A204.1 (cell line): Measurements from ENCODE around the gene PRKACA.
"Not testable (repeated sequence)": the region's sequence is repeated elsewhere in the genome, so short reads cannot be mapped to it uniquely, and the experiment has no call there.

Experiments used
- FAIRE-seq: peaks from 2 replicates; lab custom pipeline; 2012; peaks lifted over from hg19 to GRCh38; lab: Jason Lieb, UNC

The PRKACA gene

DNA sequence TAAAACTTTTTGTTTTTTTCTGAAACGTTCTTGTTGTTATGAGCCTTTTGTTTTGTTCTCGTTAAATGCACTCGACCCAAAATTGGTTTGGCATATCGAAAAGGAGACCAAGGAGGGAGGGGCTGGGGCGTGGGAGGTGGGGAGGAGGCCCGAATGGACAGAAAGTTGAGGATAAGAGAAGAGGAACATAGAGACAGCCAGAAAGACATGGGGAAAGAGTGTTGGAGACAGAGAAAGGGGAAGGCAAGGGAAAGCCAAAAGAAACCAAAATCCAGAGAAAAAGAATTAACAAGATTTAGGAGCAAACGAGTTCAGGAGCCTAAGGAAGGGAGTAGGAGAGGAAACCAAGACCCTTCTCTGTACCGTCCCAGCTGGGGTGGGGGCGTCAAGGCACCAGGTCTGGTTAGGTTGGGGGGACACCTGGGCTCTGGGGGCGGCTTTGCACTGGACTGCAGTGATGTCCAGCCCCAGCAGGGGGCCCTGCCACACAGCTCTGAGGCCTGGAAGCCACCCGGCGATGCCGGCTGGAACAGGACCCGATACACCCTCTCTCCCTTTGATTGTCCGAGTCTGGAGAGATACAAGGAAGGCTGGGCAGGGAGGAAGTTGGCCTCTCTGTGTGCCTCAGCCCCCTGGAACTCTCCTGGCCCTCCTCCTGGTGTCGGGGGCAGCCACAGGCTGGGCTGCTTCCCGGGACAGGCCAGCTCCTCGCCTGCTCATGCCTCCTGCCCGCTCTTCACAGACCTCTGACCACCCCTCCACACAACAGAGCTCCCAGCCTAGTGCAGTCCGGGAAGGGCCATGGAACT is 30.4 kb upstream of the PRKACA start:
- FAIRE-seq, result no peak

DNA sequence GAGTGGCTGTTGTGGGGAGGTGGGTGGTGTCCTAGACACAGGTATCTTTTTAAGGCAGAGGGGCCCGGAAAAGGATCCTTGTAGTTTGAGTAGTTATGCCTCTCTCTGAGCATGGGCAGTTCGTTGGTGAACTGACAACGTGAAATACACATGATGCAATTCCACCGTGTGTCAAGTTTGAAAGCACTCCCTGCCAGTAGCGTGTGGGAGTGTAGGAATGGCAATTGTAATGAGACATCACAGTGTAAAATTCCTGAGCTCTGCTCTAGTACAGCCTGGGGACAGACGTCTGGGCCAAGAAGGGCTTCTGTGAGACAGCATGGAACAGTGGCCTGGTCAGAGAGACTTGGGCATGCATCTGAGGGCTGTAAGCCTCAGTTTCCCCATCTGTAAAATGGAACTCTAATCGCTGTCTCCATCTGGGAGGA is 29.2 kb upstream of the PRKACA start:
- no peak for FAIRE-seq

DNA sequence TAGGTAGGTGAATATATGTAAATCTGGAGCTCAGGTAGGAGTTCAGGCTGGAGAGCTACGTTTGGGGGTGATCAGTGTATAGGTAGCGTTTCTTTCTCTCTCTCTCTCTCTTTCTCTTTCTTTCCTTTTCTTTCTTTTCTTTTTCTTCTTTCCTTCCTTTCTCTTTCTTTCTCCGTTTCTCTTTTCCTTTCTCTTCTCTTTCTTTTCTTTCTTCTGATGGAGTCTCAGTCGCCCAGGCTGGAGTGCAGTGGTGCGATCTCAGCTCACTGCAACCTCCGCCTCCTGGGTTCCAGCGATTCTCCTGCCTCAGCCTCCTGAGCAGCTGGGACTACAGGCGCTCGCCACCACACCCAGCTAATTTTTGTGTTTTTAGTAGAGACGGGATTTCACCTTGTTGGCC is 28.6 kb upstream of the PRKACA start:
- FAIRE-seq, result not testable (repeated sequence)

DNA sequence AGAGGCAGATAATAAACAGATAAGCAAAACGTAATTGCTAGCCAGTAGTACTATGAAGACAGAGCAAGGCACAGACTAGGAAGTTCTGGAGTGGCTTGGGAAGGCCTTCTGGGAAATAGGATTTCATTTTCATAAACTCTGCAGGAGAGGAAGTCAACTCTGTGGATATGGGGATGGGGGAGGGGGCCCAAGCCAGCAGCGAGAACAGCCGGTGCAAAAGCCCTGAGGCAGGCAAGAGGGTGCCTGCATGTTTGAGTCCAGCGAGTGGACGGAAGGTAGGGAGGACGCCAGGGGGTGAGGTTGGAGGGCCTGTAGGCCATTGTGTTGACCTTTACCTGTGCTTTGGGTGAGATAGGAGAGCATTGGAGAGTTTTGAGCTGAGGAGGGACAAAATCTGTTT is 27.8 kb upstream of the PRKACA start:
- FAIRE-seq, result no peak

DNA sequence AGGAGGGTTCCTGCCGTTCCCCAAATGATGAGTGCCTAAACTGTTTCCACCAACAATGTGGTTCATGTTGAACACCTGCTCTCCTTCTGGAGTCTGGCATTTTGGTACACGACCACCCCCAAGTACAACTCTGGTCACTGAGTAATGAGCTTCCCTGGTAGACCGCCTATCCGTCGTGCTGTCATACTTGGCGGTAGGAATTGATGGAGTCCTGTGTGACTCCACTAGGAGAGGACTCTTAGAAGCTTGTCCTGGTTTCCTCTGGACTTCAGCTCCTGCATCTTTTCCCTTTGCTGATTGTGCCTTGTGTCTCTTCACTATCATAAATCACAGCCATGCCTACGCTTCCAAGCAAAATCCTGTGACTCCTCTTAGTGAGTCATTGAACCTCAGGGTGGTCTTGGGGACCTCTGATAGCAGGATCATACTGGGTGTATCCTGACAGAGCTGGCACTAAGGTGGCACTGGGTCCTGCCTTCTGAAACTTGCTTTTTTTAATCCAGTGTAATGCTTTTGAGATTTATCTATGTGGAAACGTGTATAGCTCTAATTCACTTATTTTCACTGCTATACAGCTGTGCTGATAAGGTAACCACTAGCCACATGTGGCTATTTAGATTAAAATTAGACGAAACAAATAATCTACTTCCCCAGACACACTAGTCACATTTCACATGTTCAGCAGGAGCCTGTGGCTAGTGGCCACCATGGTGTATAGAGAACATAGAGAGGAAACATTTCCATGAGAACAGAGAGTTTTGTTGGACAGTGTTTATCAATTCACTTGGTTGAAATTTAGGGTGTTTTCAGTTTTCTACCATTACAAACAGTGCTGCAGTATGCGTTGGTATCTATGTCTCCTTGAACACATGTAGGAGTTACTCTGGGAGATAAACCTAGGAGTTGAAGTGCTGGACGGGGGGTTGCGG is 25.0 kb upstream of the PRKACA start:
- FAIRE-seq, result no peak

DNA sequence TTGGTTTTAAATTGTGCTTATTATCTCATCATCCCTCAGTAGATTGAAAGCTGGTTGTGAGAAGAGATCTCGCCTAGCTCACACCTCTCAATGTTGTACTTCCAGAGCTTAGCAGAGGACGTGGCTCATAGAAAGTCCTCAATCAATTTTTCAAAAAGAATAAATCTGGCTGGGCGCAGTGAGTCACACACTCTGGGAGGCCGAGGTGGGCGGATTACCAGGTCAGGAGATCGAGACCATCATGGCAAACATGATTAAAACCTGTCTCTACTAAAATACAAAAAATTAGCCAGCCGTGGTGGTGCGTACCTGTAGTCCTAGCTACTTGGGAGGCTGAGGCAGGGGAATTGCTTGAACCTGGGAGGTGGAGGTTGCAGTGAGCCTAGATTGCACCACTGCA is 23.5 kb upstream of the PRKACA start:
- no peak for FAIRE-seq

DNA sequence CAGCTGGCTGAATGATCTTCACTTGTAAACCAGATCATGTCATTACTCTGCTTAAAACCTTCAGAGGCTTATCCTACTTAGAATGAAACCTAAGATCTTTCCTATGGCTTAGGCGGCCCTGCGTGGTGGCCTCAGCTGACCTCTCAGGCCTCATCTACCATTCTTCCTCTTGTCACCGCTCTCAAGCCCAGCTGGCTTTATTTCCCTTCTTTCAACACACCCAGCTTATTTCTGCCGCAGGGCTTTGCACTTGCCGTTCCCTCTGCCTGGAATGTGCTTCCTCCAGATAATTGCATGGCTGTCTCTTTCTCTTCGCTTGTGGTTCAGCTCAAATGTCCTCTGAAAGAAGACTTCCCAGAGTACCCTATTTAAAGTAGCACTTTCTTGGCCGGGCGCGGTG is 22.4 kb upstream of the PRKACA start:
- FAIRE-seq, result no peak

DNA sequence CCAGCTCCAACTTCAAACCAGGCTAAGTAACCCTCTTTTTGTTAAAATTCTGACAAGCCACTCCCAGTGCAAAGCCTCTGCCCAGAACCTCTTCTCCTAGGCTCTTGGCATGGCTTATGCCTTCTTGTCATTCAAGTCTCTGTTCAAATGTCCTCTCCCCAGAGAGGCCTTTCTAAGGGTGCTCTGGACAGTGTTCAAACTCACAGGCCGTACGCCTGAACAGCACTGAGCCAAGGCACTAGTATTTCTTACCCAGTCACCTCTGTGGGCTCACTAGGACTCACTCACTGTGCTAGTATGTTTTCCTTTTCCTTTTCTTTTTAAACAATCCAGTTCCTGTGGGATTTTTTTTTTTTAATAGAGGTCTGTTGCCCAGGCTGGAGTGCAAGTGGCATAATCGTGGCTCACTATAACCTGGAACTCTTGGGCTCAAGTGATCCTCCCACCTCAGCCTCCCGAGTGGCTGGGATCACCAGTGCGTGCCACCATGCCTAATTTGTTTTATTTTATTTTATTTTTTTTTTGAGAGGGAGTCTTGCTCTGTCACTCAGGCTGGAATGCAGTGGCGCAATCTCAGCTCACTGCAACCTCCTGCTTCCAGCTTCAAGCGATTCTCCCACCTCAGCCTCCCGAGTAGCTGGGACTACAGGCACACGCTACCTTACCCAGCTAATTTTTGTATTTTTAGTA is 21.2 kb upstream of the PRKACA start:
- no peak for FAIRE-seq

DNA sequence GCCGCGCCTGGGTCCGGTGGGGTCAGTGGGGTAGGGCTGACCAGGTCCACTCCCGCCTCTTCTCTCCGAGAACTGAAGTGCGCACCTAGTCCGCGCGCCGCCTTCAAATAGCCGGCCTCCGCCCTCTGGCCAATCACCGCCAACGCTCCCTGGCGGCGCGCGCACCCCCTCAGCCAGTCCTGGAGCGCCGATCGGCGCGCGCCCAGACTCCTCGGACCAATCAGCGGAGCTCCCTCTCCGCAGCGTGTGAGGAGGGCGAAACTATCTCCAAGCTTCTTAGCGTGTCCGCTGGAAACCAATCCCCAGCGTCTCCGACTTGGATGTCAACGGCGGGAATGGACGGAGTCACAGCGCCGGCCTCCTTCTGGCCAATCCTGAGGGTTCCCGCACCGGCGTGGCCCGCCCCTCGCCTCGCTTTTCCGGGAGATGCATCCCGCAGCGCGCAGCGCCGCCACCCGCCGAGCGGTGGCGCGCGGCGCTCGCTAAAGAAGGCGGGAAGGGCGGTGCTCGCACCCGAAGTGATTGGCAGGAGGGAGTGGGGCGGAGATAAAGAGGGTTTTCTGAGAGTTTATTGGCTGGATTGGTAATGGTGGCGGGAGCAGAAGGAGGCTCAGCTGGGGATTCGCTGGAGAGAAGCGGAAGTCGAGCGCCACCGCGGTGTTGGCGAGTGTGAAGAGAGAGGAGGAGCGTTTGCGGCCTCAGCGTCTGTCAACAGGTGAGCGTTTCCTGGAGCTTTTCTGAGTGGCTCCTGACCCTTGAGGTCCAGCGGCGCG is 19.1 kb upstream of the PRKACA start, which contains the start of gene ASF1B:
Gene ASF1B, minus strand, starts transcription at position 81 of the 773 bp plus-strand sequence. CDS start 133 bp downstream, outside the sequence.
- peak; percentile 98 for FAIRE-seq

DNA sequence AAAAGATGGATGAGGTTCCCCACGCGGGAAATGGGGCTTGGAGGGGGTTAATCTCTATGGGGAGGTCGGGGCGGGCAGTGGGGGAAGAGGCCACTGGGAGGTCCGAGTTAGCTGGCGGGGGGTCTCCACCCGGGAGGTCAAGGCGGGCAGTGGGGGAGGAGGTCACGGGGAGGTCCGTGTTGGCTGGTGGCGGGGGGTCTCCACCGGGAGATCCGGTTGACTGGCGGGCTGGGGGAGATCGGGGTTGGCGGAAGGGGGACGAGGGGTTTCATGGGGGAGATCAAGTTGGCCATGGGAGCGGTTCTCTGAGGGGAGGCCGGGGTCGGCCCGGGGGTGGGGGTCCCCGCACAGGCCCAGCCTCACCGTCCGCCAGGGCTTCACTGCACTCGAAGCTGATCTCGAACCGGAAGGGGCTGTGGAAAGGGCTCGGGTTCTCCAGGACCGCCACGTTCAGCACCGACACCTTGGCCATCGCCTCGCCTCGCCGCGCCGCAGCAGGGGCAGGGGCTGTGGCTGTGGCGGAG is 18.5 kb upstream of the PRKACA start:
- no peak for FAIRE-seq

DNA sequence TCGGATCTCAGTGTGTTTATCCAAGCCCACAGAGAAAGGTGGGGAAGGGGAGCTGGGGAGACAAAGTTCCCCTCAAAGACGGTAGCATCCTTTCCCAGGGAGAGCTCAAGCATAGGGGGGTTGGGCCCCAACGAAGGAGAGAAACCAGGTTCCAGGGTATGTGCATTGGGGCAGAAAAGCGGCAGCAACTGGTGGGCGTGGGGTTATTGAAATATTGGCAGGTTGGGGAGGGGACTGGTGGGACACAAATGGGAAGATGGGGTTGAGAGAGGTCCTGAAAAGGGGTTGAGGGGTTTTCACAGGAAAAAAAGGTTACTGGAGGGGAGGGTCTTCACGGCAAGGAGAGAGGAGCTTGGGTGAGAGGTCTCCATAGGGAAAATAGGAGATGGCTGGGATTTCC is 17.8 kb upstream of the PRKACA start:
- FAIRE-seq, result no peak

DNA sequence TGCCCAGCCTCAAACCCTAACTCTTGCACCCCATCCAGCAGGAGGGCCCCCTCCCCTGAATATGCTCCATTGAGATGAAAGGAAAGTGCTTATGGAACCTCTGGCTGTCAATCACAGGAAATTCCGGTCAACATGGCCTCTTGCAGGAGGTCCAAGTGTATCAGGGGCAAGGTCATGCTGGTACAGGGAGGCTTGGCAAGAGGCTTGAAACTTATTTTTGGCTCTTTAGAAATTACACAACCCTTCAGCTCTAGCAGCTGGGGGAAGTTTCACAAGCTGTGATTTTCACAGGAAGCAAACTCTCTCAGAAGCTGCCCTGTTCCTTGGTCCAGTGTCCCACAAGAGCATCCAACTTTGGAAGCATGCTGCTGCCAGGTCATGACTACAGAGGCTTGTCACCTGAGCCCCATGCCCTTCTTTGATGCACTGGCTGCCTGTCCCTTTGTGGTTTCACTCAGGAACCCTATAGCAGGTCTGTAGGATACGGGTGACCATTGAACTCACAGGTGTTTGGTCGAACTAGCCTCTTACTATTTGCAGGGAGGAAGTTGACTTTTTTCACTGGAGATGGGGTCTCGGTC is 10.5 kb upstream of the PRKACA start:
- FAIRE-seq, result no peak

DNA sequence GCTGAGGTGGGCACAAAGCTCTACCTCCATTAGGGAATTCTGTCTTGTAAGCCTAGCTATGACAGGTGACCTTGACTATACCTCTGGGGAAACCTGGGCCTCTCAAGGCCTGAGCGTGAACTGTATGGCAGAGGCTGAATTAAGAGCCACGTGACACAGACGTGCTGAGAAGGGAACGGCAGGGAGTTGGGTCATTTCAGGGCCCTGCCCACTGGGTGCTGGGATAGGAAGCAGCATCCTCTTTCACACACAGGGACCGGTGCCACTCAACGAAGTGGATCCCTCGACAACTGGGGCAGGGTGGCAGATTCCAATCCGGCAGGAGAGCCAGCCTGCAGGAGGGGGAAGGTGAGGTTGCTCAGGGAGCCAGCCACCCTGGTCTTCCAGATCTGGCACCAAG is 9.6 kb upstream of the PRKACA start:
- no peak for FAIRE-seq

DNA sequence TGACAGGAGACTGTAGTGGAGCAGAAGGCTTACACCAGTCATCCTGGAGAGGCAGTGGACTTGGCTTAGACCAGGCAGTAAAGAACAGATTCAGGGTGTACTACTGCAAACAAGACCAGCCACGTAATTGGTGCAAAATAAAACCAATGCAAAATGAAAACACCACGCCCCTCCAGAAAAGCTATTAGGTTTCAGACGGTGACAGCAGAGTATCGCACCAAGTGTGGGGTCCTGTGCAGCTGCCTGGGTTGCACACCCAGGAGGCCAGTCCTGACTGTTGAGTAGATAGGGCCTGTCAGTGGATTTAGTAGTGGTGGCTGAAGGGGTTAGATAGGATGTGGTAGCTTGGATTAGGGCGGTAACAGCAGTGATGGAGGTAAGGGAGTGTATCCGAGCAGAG is 5.4 kb upstream of the PRKACA start:
- FAIRE-seq, result no peak

DNA sequence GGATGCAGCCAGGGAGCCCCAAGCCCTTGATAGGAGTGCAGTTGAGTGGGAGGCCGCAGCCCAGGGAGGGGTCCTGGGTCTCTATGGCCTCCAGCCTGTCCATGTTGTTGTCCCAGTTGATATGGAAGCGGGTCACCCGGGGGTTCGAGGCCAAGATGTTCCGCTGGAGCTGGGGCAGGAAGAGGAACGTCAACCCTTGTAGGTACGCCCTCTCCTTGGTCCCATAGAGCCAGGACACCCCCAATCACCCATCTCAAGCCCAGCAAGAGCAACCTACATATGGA is 2.9 kb upstream of the PRKACA start:
- FAIRE-seq, result no peak

DNA sequence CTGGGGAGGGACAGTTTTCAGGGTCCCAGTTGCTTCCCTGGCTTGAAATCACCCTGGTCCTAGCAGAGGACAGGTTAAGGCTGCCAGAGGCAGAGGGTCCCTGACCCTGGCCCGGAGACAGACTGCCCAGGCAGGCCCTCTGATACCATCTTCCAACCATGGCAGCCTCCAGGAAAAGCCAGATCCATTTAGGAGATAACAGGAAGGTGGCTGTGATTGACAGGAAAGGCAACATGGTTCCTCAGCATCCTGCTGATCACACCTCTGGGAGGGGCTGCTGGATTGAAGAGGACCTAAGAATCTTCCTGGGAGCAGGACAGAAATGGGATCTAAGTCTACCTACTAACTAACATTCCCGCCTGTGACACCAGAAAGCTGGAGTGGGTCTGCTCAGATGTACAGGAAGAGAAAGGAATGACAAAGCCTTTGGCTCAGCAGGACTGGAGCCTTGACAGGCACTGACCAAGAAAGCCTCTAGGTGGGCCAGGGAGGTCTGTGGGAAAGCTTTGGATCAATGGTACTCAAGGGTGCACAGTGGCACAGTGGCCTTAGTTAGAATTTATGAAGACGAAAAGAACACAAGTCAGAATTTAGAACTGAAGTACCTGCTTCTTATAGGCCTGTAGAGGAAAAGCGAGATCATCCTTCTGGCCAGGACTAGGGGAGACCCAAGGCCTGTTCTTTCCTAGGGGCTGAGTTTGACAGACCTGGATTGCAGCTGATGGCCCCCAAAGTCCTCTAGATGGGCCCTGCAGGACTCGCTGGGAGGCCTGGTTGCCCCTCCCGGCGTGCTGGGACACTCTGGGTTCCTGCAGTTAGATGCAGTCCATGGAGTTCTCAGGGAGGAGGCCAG is 2.3 kb upstream of the PRKACA start:
- no peak for FAIRE-seq

DNA sequence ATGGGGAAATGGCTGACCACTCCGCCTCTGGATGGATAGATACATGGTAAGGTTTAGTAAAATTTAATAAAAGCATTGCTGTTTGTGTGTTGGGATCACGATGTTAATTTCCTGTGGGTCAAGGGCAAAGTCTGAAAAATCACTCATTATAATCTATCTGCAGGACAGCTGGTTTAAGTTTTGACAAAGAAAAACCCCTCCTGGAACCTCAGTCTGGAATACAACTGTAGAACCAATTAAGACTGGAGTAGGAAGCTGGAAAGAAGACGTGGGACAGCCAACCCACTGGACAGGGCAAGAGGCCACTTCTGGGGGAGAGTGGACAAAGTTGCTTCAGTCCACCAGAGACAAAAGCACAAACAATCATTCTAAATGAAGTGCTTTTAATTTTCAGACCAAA is 1.6 kb upstream of the PRKACA start:
- no peak for FAIRE-seq

DNA sequence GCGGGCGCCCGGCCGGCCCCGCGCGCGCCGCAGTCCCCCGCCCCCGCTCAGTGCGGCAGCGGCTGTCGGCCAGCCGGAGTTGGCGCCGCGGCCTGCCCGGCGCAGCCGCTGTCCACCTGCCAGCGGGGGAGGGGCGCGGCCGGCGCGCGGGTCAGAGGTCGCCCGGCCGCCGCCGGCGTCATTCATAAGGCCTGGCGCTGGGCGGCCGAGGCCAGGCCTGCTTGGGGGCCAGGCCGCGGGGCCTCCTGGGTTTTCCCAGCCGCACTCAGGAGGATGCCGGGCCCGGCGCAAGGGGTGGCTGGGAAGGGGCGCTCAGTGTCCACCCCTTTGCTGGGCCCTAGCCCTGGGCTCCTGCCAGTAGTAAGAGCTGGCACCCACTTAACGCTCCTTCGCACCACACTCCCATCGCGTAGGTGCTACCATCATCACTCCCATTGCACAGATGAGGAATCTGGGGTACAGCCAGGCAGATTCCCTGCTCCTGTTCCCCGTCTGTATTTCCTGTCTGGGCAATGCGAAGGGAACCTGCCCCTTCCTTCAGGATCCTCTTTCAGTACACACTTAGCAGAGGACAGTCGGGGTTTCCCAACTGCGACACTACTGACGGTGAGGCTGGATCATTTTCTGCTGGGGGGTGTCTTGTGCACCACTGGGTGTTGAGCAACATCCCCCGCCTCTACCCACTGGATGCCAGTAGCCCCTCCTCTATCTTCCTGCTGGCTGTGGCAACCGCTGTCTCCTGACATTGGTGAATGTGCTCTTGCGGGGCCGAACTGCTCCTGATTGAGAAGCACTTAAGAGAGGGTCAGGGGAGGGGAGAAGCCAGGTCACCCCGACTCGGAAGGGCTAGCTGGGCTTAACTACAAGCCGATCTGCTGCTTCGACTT is 846 bp upstream of the PRKACA start:
- FAIRE-seq, result no peak

DNA sequence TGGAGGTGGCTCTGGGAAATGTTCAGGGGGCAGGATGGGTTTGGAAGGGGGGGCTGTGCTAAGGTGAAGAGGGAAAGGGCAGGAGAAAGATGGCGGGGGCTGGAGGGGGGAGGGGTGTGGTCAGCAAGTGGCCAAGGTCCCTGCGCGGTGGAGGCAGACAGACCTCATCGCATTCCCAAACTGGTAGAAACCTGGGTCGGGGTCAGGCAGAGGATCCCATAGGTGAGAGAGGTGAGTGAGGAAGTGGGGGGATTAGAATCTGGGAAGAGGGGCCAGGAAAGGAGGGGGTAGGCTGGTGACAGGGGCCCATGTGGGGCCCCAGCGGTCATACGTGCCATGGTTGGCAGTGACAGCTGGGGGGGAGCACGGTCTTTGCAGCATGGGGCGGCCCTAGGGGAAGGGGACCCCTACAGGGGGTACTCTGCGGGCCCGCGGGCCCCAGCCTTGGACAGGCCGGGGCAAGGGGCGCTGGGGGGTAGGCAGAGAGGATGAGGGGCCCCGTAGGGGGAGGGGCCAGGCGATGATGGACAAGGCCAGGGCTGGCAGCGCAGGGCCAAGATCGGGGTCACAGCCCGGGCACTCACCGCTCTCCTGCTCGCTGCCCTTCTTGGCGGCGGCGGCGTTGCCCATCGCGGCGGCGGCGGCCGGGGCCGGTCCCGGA is 514 bp downstream of the PRKACA start:
- no peak for FAIRE-seq
